ENCODE data around the gene SSTR5. TPM values are rescaled to one million over a fixed set of nuclear protein-coding genes. Genes with fewer than 3 reads are reported as not detected.

The SSTR5 gene
- total RNA-seq, 1 experiment from 2014 or later = not detected

GRCh38 chr16:1033128-1033679 is 39.3 kb upstream of the SSTR5 start:
- DNase-seq = no peak
- Mint-ChIP-seq H3K27me3 (ENCODE audit: unreplicated experiment) (peaks cover 32% of the 10 kb centered on the region), H3K36me3 (ENCODE audit: insufficient read depth, unreplicated experiment) (no peaks in the 10 kb centered on the region), H3K9me3 (ENCODE audit: low read depth, unreplicated experiment) (no peaks in the 10 kb centered on the region), H3K4me1 (ENCODE audit: low read depth, unreplicated experiment) (no peaks in the 10 kb centered on the region), H3K27ac (ENCODE audit: unreplicated experiment) (no peak overlapping the region), H3K4me3 (ENCODE audit: low read depth, unreplicated experiment) (no peak overlapping the region)
- CTCF ChIA-PET = no interaction called here
- TF ChIP-seq CTCF (IDR thresholded peaks at IDR 0.05; ENCODE audit: unreplicated experiment) = no peak
- intact Hi-C loops (cut with micrococcal nuclease; ENCODE audit: unreplicated experiment) = no loop called here
- no TSS peak for BruUV-seq (replicated peaks)

- H3K27ac Mint-ChIP-seq (ENCODE audit: unreplicated experiment) = no peak overlapping the region
- H3K36me3 Mint-ChIP-seq (ENCODE audit: insufficient read depth, unreplicated experiment) = no peaks in the 10 kb centered on the region
- H3K4me1 Mint-ChIP-seq (ENCODE audit: low read depth, unreplicated experiment) = no peaks in the 10 kb centered on the region
- H3K9me3 Mint-ChIP-seq (ENCODE audit: low read depth, unreplicated experiment) = no peaks in the 10 kb centered on the region
- DNase-seq = no peak
- H3K4me3 Mint-ChIP-seq (ENCODE audit: low read depth, unreplicated experiment) = no peak overlapping the region
- CTCF ChIA-PET = interaction anchor here (0.6 kb wide), 1 partner anchor 25 kb away, joined by 3 read pairs; no protein-coding TSS in a partner anchor
- no peak for TF ChIP-seq CTCF (IDR thresholded peaks at IDR 0.05; ENCODE audit: unreplicated experiment)
- intact Hi-C loops (cut with micrococcal nuclease; ENCODE audit: unreplicated experiment) = no loop called here
- H3K27me3 Mint-ChIP-seq (ENCODE audit: unreplicated experiment) = peaks cover 32% of the 10 kb centered on the region
- BruUV-seq (replicated peaks) = no TSS peak
Observed at GRCh38 chr16:1034230-1035065, 38.1 kb upstream of the SSTR5 start.

GRCh38 chr16:1035066-1035415 is 37.5 kb upstream of the SSTR5 start:
- Mint-ChIP-seq H3K9me3 (ENCODE audit: low read depth, unreplicated experiment) (no peaks in the 10 kb centered on the region), H3K4me1 (ENCODE audit: low read depth, unreplicated experiment) (no peaks in the 10 kb centered on the region), H3K27ac (ENCODE audit: unreplicated experiment) (no peak overlapping the region), H3K4me3 (ENCODE audit: low read depth, unreplicated experiment) (no peak overlapping the region), H3K27me3 (ENCODE audit: unreplicated experiment) (peaks cover 31% of the 10 kb centered on the region), H3K36me3 (ENCODE audit: insufficient read depth, unreplicated experiment) (peaks cover 3% of the 10 kb centered on the region)
- CTCF ChIA-PET = interaction anchor here (0.6 kb wide), 1 partner anchor 26 kb away, joined by 3 read pairs; no protein-coding TSS in a partner anchor
- intact Hi-C loops (cut with micrococcal nuclease; ENCODE audit: unreplicated experiment) = no loop called here
- TF ChIP-seq CTCF (IDR thresholded peaks at IDR 0.05; ENCODE audit: unreplicated experiment) = no peak
- no peak for DNase-seq
- no TSS peak for BruUV-seq (replicated peaks)

GRCh38 chr16:1036166-1036565 is 36.4 kb upstream of the SSTR5 start:
- Mint-ChIP-seq H3K27ac (ENCODE audit: unreplicated experiment) (no peak overlapping the region), H3K4me1 (ENCODE audit: low read depth, unreplicated experiment) (no peaks in the 10 kb centered on the region), H3K9me3 (ENCODE audit: low read depth, unreplicated experiment) (no peaks in the 10 kb centered on the region), H3K36me3 (ENCODE audit: insufficient read depth, unreplicated experiment) (peaks cover 8% of the 10 kb centered on the region), H3K27me3 (ENCODE audit: unreplicated experiment) (peaks cover 32% of the 10 kb centered on the region), H3K4me3 (ENCODE audit: low read depth, unreplicated experiment) (no peak overlapping the region)
- no peak for DNase-seq
- no peak for TF ChIP-seq CTCF (IDR thresholded peaks at IDR 0.05; ENCODE audit: unreplicated experiment)
- intact Hi-C loops (cut with micrococcal nuclease; ENCODE audit: unreplicated experiment) = no loop called here
- BruUV-seq (replicated peaks) = no TSS peak
- CTCF ChIA-PET = interaction anchor here (0.9 kb wide), 1 partner anchor 316 kb away, joined by 4 read pairs; no protein-coding TSS in a partner anchor
